NCI-H510A (cell line): Measurements from ENCODE around the gene APBA2.

Experiments used
- DNase-seq: peaks from one replicate; lab custom pipeline; 2025; lab: John Stamatoyannopoulos, UW

APBA2 gene

DNA sequence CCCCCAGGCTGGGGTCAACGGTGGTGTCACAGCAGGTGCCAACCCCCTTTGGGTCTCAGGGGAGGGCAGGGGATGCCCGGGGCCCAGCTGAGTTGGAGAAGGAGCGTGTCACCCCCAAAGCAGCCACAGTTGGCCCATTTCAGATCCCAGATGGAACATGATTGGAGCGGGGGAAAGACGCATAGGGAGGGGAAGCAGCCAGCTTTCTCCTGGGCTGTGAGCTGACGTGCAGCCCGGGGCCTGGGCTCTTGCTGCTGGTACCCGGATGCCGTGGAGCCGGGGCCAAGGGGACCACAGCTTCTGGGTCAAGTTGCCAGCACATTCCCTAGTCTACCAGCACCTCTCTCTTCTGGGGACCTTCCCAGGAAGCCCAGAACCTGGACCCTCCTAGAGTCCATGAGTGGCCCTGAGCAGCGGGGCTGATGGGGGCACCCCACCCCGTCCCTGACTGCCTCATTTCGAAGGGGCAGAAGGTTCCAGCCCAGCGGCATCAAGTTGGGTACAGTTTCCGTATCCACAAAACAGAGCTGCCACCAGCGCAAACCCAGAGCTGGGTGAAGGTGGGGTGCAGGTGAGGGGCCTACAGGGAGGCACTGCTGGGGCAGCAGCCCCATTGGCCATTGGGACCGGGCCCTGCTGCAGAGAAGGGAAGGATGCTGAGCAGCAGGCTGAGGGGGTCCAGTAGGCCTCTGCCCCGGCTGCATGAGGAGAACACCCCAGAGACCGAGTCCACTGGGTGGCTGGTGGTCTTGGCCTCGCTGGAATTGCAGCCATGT, 235.0 kb downstream of the APBA2 start:
- DNase-seq: no peak

DNA sequence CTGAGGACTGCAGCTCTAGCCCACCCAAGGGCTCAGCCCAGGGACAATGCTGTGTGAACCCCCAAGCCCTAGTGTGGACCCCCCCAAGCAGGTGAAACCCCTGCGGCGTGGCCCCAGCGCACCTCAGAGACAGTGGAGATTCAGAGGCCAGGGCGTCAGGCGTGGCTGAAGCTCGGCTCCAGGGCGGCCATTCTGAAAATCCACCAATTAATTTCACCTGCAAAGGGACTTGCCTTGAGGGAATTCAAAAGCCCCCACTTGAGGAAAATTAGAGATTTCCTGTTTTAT, 235.5 kb downstream of the APBA2 start:
- no peak for DNase-seq

DNA sequence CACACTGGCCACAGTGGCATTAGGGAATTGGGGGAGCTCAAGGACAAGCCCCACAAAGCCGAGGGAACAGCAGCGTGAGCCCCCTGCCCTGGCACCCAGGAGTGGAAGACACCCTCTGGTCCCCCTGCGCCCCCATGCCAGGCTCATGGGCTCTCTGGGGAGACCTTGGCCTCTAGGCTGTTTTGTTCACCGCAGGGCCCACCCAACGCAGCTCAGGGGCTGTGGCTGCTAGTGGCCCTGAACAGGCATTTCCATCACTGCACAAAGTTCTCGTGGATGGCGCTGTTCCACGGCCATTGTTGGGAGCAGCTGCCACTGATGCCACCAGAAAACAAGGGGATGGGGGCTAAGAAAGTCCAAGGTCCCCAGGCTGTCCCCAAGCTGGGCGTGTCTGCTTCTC, 236.1 kb downstream of the APBA2 start:
- no peak for DNase-seq

DNA sequence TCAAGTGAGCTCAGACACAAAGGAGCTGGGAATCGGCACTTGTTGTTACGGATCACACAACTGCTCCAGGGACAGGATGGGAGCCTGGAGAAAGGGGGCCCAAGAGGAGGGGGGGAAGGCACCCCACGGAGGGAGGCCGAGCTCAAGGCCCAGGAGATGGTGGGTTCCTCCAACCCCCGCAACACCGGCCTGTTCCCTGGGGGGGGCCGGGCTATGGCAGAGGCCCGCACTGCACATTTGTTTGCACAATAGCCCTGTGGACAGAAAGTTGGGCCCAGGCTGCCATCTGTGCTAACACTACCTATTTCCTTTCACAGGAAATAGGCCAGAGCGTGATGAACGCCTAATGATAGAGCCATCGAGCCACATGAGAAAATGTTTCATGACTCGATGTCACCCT, 236.7 kb downstream of the APBA2 start:
- DNase-seq: no peak

DNA sequence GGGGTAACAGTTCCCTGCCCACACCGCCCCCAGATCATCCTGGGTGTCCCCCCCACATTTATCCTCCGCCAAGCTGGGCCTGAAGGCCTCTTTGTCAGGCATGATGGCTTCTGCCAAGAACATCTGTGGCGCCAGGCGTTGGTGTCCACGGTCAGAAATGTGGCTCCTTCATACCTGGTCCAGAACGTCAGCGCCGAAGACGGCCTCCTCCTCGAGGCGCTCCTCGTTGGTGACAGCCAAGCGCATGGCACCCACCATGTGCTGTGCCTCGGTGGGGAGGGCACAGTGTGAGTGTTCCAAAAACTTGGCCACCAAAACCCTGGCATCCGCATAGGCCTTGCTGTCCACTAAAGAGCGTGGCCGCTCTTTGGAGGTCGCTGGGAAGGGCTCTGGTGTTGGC, 237.4 kb downstream of the APBA2 start:
- DNase-seq: no peak

DNA sequence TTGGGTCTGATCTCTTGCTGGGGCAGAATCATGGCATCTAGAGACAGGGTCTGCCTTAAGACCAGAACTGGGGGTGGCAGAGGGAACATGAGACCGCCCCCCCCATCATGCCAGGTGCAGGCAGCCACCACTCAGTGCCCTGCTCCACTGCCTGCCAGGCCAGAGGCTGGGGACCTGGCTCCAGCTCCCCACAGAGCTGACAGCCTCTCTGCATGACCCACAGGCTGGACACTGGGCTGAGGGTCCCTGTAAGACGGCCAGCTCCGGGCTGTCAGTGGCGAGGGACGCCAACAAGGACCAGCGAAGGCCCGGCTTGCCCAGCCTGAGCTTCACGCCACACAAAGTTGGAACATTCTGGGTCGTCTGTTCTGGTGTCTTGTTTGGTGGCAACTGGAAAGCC, 238.2 kb downstream of the APBA2 start:
- no peak for DNase-seq

DNA sequence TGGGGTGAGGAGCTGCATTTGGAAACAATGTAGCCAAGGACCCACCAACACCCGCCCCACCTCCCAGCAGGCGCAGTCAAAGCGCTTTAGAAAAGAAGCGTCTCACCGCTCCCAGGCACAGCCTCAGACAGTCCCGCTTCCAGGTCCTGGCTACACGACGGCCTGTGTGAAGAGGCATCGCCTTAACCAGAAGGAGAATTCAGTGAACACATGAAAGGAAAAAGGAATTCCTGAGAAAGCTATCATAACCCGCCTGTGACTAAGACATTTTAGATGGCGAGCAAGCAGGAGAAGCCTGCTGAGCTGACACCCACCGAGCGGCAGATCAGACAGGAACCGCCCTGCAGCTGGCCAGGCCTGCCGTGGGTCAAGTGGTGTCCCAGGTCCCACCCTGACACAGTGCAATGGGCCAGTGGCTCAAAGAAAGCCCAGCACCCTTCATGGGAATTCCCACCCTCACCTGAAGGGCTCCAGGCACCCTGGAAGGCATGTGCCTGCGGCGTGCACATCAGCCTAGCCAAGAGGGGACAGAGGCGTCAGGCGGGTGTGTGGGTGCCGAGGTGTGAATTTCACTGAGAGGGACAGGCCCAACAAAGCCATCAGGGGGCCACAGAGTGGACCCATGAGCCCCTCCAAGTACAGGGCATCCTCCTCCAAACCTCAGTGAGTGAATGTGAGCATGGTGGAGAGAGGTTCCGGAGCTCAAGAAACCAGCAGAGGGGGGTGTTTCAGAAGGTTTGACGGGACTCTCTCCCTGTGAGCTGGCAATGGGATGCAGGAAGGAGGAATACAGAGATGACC, 239.0 kb downstream of the APBA2 start:
- no peak for DNase-seq

- no peak for DNase-seq
Observed at GRCh38 chr15:29125382-29126207, 239.8 kb downstream of the APBA2 start.

GRCh38 chr15:29126208-29126536, 240.4 kb downstream of the APBA2 start:
- no peak for DNase-seq

DNA sequence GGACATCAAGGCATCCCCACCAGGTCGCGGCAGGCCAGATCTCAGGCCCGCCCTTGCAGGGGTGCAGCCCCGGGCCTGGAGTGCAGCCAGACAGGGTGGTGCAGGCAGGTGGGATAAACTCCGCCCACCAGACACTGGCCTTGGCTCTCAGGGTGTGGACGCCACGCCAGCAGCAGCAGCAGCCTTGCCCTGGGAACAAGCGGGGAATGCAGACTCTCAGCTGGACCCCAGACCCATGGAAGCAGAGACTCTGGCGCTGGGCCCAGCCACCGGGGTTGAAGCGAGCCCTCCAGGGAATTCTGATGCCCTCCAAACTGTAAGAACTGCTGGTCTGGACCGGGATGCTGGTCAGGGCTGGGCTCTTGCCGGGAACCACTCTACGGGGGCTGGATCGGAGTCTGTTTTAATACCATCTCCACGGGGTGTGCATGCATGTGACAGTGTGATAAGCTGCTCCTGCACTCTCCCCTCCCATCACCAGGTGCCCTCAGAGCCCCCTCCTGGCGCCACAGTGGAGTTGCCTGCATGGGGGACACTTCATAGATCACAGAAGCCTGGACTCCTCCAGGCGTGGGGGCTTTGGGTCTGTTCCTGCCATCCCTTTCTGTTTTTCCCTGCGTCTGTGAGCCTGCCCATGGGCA, 241.2 kb downstream of the APBA2 start:
- no peak for DNase-seq

- no peak for DNase-seq
Observed at GRCh38 chr15:29127506-29128430, 242.0 kb downstream of the APBA2 start.

GRCh38 chr15:29128671-29129070, 242.9 kb downstream of the APBA2 start:
- no peak for DNase-seq

DNA sequence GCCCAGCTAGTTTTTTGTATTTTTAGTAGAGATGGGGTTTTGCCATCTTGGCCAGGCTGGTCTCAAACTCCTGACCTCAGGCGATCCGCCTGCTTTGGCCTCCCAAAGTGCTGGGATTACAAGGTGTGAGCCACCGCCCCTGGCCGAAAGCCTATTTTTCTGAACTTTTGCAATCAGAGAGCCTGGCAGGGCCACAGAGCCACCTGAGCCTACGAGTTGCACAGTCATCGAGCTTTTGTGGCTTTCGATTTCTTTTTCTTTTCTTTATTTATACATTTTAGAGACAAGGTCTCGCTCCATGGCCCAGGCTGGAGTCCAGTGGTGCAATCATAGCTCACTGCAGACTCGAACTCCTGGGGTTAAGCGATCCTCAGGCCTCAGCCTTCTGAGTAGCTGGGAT, 243.4 kb downstream of the APBA2 start:
- no peak for DNase-seq

DNA sequence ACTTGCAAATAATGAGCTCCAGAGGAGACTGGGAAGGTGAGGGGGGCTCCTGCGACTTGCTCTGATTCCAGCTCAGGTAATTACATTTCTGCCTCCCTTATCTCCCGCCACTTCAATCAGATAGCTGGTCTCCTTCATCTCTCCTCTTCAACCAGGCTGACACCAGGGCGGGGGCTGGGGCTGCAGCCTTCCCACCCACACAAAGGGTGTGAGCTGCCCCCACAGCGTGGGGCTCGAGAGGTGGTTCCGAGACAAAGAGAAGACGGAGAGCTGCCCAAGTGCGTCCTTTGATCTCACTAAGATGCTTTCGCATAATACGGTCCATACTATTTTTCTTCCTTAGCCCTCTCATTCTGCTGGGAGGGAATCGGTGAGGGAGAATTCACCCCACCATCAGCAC, 244.2 kb downstream of the APBA2 start:
- DNase-seq: no peak

- DNase-seq: no peak
Observed at GRCh38 chr15:29130476-29130875, 244.7 kb downstream of the APBA2 start.

GRCh38 chr15:29130951-29131839, 245.4 kb downstream of the APBA2 start:
- no peak for DNase-seq

GRCh38 chr15:29131840-29132420, 246.2 kb downstream of the APBA2 start:
- DNase-seq: no peak

- no peak for DNase-seq
Observed at GRCh38 chr15:29132735-29133181, 247.0 kb downstream of the APBA2 start.

GRCh38 chr15:29133321-29133720, 247.5 kb downstream of the APBA2 start:
- DNase-seq: no peak

DNA sequence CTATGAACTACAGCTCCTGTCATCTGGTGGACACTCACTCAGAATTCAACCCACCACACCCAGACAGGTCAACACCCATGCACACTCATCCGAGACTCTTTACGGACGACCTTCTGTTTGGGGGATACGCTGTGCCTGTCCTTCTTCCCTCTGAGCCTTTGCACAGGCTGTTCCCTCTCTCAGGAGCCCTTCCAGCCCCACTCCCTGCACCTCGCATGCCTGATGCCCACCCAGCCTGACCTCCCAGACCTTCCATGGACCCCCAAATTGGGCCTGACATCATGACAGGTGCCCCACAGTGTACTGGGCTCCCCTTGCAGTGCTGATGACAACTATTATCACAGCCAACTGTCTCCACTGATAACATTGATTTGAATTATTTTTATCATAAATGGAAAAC, 248.0 kb downstream of the APBA2 start:
- DNase-seq: no peak
